ENCODE results near the gene PHLDB2. TPM values are rescaled to one million over a fixed set of nuclear protein-coding genes. Genes with fewer than 3 reads are reported as not detected.

Gene PHLDB2
- total and polyA plus RNA-seq, 11 donors = 59.0 to 280 (median 115) TPM

DNA sequence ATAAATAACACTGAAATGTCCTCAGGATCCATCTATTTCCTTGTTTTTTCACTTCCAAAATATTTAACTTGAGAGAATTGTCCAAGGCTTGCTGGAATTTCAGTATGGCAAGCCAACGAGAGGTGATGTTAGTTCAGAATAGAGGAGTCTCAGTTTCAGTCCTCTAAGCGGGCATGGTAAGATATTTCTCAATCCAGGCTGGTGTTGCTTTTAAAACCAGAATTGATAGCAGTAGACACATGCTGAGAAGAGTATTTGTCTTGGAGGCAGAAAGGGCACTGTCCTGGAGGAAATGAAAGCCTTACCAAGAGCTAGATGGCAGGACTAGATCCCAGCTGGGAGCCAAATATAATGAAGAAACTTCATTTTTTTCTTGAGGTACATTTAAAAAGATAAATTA lies 23.1 kb downstream of the PHLDB2 start:
- 43 to 70% (median 67%) methylated on average over 2 of the region's 2 CpGs for WGBS, 4 donors
- Histone ChIP-seq H3K9me3 (peaks cover 0 to 15% (median 0%) of the 10 kb centered on the region in 12 donors), H3K36me3 (peaks cover 0 to 32% (median 19%) of the 10 kb centered on the region in 9 donors), H3K4me3 (no peak overlapping the region), H3K27me3 (no peaks in the 10 kb centered on the region), H3K27ac (peak overlapping the region in 2 of 12 donors; percentile 17 to 56), H3K4me1 (peaks cover 0 to 75% (median 42%) of the 10 kb centered on the region in 12 donors)
- intact Hi-C loops (cut with DNase I) = no loop called here
- ATAC-seq (no peak), DNase-seq (no peak)
- TF ChIP-seq, protein P1, sequence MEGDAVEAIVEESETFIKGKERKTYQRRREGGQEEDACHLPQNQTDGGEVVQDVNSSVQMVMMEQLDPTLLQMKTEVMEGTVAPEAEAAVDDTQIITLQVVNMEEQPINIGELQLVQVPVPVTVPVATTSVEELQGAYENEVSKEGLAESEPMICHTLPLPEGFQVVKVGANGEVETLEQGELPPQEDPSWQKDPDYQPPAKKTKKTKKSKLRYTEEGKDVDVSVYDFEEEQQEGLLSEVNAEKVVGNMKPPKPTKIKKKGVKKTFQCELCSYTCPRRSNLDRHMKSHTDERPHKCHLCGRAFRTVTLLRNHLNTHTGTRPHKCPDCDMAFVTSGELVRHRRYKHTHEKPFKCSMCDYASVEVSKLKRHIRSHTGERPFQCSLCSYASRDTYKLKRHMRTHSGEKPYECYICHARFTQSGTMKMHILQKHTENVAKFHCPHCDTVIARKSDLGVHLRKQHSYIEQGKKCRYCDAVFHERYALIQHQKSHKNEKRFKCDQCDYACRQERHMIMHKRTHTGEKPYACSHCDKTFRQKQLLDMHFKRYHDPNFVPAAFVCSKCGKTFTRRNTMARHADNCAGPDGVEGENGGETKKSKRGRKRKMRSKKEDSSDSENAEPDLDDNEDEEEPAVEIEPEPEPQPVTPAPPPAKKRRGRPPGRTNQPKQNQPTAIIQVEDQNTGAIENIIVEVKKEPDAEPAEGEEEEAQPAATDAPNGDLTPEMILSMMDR (IDR thresholded peaks at IDR 0.05) = no peak
- TF ChIP-seq POLR2A (IDR thresholded peaks at IDR 0.05) = no peak

DNA sequence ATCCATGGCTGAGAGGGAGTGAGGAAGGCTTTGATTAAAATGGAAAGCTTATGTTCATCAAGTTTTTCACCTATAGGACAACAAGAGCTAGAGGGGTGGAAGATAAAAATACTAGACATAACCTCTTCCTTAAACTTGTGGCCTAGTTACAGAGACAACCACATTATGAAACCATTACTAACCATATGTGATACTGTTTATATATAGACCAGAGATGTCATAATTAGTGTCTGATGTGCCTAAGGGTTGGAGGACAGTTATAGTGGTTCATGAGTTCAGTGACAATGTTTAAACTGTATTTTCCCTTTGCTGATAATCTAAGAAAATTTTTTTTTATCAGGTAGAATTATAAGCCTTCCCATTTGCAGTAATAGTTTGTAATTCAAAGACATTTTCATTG lies 23.7 kb downstream of the PHLDB2 start:
- Histone ChIP-seq H3K27me3 (no peaks in the 10 kb centered on the region), H3K36me3 (peaks cover 0 to 38% (median 19%) of the 10 kb centered on the region in 9 donors), H3K9me3 (peaks cover 0 to 15% (median 0%) of the 10 kb centered on the region in 12 donors), H3K4me1 (peaks cover 0 to 78% (median 43%) of the 10 kb centered on the region in 12 donors), H3K27ac (peak overlapping the region in 3 of 12 donors; percentile 17 to 56 (median 32)), H3K4me3 (no peak overlapping the region)
- ATAC-seq (peak in 1 of 4 donors; percentile 37), DNase-seq (no peak)
- no peak for TF ChIP-seq POLR2A (IDR thresholded peaks at IDR 0.05)
- TF ChIP-seq, protein P1 (IDR thresholded peaks at IDR 0.05) = no peak
- intact Hi-C loops (cut with DNase I) = no loop called here

DNA sequence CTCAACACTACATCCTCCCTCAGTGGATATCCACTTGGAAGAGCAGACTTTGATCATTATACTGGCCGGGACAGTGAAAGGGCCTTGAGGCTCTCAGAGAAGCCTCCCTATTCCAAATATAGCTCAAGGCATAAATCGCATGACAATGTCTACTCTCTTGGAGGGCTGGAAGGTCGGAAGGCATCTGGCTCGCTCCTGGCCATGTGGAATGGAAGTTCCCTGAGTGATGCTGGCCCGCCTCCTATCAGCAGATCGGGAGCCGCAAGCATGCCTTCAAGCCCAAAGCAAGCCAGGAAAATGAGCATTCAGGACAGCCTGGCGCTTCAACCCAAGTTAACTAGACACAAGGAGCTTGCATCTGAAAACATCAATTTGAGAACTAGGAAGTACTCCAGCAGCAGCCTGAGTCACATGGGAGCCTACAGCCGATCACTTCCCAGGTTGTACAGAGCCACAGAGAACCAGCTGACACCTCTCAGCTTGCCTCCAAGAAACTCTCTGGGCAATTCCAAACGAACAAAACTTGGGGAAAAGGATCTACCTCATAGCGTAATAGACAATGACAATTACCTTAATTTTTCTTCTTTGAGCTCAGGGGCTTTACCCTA lies 25.4 kb downstream of the PHLDB2 start:
- H3K4me1 ChIP-seq = peaks cover 0 to 77% (median 44%) of the 10 kb centered on the region in 12 donors
- intact Hi-C loops (cut with DNase I) = no loop called here
- peak; percentile 68 to 85 (median 80) for ATAC-seq
- no peaks in the 10 kb centered on the region for H3K27me3 ChIP-seq
- DNase-seq = peak; percentile 37 to 73 (median 61)
- TF ChIP-seq, protein P1 (IDR thresholded peaks at IDR 0.05) = no peak
- no peak for TF ChIP-seq POLR2A (IDR thresholded peaks at IDR 0.05)
- WGBS, 4 donors = 52 to 68% (median 57%) methylated on average over 11 of the region's 11 CpGs
- peak overlapping the region in 11 of 12 donors; percentile 27 to 71 (median 58) for H3K27ac ChIP-seq
- H3K36me3 ChIP-seq = peaks cover 0 to 47% (median 19%) of the 10 kb centered on the region in 9 donors
- peaks cover 0 to 15% (median 0%) of the 10 kb centered on the region in 12 donors for H3K9me3 ChIP-seq
- no peak overlapping the region for H3K4me3 ChIP-seq

DNA sequence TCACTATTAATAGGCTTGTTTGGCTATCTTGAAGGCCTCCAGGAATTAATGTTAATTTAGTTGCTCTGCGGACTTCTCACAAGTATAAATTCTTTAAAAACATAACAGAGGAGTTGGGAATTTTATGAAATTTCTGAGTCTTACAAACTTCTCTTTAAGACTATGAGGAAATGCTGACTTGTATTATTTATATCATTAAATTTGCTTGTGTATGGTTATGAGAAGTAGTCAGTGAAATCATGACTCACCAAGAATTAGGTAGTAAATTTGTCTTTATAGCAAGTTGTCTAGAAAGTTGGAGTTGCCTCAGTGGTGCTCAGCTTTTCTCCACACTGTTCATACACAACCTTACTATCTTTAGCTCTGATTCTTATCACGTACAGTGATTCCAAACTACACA lies 26.5 kb downstream of the PHLDB2 start:
- H3K27me3 ChIP-seq = no peaks in the 10 kb centered on the region
- TF ChIP-seq, protein P1 (IDR thresholded peaks at IDR 0.05) = no peak
- no peak for TF ChIP-seq POLR2A (IDR thresholded peaks at IDR 0.05)
- intact Hi-C loops (cut with DNase I) = no loop called here

More for the DNA sequence above, 26.5 kb downstream of the PHLDB2 start:
- no peak for ATAC-seq
- H3K36me3 ChIP-seq = peaks cover 0 to 50% (median 19%) of the 10 kb centered on the region in 9 donors
- H3K9me3 ChIP-seq = peaks cover 0 to 9% (median 0%) of the 10 kb centered on the region in 12 donors
- no peak for DNase-seq
- H3K4me3 ChIP-seq = no peak overlapping the region
- peaks cover 0 to 76% (median 44%) of the 10 kb centered on the region in 12 donors for H3K4me1 ChIP-seq
- peak overlapping the region in 6 of 12 donors; percentile 27 to 68 (median 58) for H3K27ac ChIP-seq
- 62 to 80% (median 72%) methylated on average over 2 of the region's 2 CpGs for WGBS, 4 donors

Measured in heart left ventricle (tissue), 16 donors.